HepG2 (cell line): ENCODE data around the gene SLC7A4. TPM values are rescaled to one million over a fixed set of nuclear protein-coding genes. Genes with fewer than 3 reads are reported as not detected.

Source experiments
- ATAC-seq: fragments of 200-7000 bp; cut with Tn5 transposase; 3 replicates; pipeline ENCODE4 v1.9.1; 2020; ENCODE audit warnings: mild to moderate bottlenecking, moderate library complexity
- BruUV-seq: library from RNA; stranded (reverse); fragments of 400-500 nt; replicated peaks from 2 replicates; lab custom pipeline; 2021; lab: Mats Ljungman, UMichigan
- CTCF ChIA-PET: fragments of 300-600 bp; formaldehyde crosslinking; extraction: SDS; loops from one replicate; lab custom pipeline; 2021; ENCODE audit warnings: low total read pairs, inconsistent platforms, low intra/inter-chr PET ratio; lab: Yijun Ruan, JAX
- POLR2A ChIA-PET: fragments of 350-600 bp; sonication (Branson Sonifier 250); formaldehyde crosslinking; loops from one replicate; lab custom pipeline; 2020; ENCODE audit warnings: antibody characterized with exemption, inconsistent platforms; lab: Yijun Ruan, JAX
- DNase-seq: peaks from one replicate; pipeline ENCODE4 v3.0.0-alpha.2; 2015; ENCODE audit warnings: low spot score
- FAIRE-seq: peaks from 3 replicates; lab custom pipeline; 2011; peaks lifted over from hg19 to GRCh38; lab: Jason Lieb, UNC
- H2AFZ ChIP-seq: one replicate; pipeline ENCODE4 v1.6.1; 2011; ENCODE audit warnings: low read length, inconsistent platforms
- H3K27ac ChIP-seq: fragments of 300-600 bp; 3 replicates; pipeline ENCODE4 v1.8.0; 2011; ENCODE audit warnings: mixed run types, mild to moderate bottlenecking, mixed read lengths, low read length, inconsistent platforms; ENCODE audit not compliant: insufficient read depth; ENCODE audit errors: extremely low read length
- H3K27me3 ChIP-seq, 2 experiments: fragments of 200-600 bp in 1 of 2; 2 replicates in 1 of 2; 3 replicates in 1 of 2; pipeline versions ENCODE4 v1.6.0 to v1.8.0; 2011; ENCODE audit warnings: low read length in 2 of 2, mild to moderate bottlenecking in 2 of 2, moderate library complexity in 2 of 2, inconsistent platforms in 1 of 2; ENCODE audit not compliant: insufficient read depth in 2 of 2, control insufficient read depth in 1 of 2
- H3K36me3 ChIP-seq, 2 experiments: fragments of 200-600 bp in 1 of 2; replicated peaks in 1 of 2; 2 replicates in 1 of 2; 3 replicates in 1 of 2; pipeline versions ENCODE4 v1.5.1 to v1.8.0; 2011; ENCODE audit warnings: low read length in 2 of 2, inconsistent platforms in 1 of 2; ENCODE audit not compliant: insufficient read depth in 2 of 2, control insufficient read depth in 1 of 2
- H3K4me1 ChIP-seq: 2 replicates; pipeline ENCODE4 v1.5.1; 2012; ENCODE audit warnings: low read length, inconsistent platforms; ENCODE audit not compliant: insufficient read depth
- H3K4me2 ChIP-seq: 2 replicates; pipeline ENCODE4 v1.6.0; 2011; ENCODE audit warnings: low read depth, low read length, inconsistent platforms
- H3K4me3 ChIP-seq, 3 experiments: fragments of 200-600 bp in 1 of 3; sonication (generic), shearing (Covaris generic) in 1 of 3; replicated peaks in 1 of 3; 2 replicates each; pipeline ENCODE4 v1.5.1; 2011 to 2016; ENCODE audit warnings: low read length in 3 of 3, inconsistent platforms in 2 of 3, low read depth in 2 of 3, mild to moderate bottlenecking in 2 of 3, control low read depth in 1 of 3, mixed read lengths in 1 of 3; ENCODE audit not compliant: insufficient read depth in 1 of 3
- H3K79me2 ChIP-seq: one replicate; pipeline ENCODE4 v1.6.1; 2011; ENCODE audit warnings: low read length, inconsistent platforms; ENCODE audit not compliant: insufficient read depth
- H3K9ac ChIP-seq: 2 replicates; pipeline ENCODE4 v1.6.0; 2011; ENCODE audit warnings: mild to moderate bottlenecking, low read depth, low read length, inconsistent platforms; ENCODE audit not compliant: insufficient read depth
- H3K9me3 ChIP-seq: 2 replicates; pipeline ENCODE4 v1.5.1; 2012; ENCODE audit warnings: mild to moderate bottlenecking, low read length
- H4K20me1 ChIP-seq: 2 replicates; pipeline ENCODE4 v1.6.0; 2011; ENCODE audit warnings: inconsistent platforms, mild to moderate bottlenecking, low read length, moderate library complexity; ENCODE audit not compliant: insufficient read depth
- DPF2 ChIP-seq: sonication (generic); formaldehyde crosslinking; IDR thresholded peaks from 2 replicates; pipeline ENCODE4 v1.4.0; 2020; ENCODE audit warnings: mild to moderate bottlenecking, low read depth, missing genetic modification reagents, borderline replicate concordance
- ELF3 ChIP-seq: IDR thresholded peaks from 2 replicates; pipeline ENCODE4 v1.6.1; 2016; ENCODE audit warnings: missing genetic modification reagents, missing compliant biosample characterization
- EP300 ChIP-seq, 3 experiments: sonication (generic) in 1 of 3; formaldehyde crosslinking in 1 of 3; IDR thresholded peaks; 2 replicates each; pipeline versions ENCODE4 v1.5.1 to v1.6.1; 2011 to 2020; ENCODE audit warnings: low read depth in 2 of 3, low read length in 2 of 3, borderline replicate concordance in 1 of 3, improper control_type of control experiment in 1 of 3, mild to moderate bottlenecking in 1 of 3, missing genetic modification reagents in 1 of 3, moderate library complexity in 1 of 3
- ERF ChIP-seq: IDR thresholded peaks from 2 replicates; pipeline ENCODE4 v1.6.1; 2018; ENCODE audit warnings: missing biosample characterization, missing genetic modification reagents
- ETV5 ChIP-seq: IDR thresholded peaks from 2 replicates; pipeline ENCODE4 v1.6.1; 2018; ENCODE audit warnings: missing biosample characterization, missing genetic modification reagents, inconsistent platforms, borderline replicate concordance
- HOXA3 ChIP-seq: sonication (generic); formaldehyde crosslinking; IDR thresholded peaks from 2 replicates; pipeline ENCODE4 v1.5.0; 2020; ENCODE audit warnings: missing genetic modification reagents
- KAT8 ChIP-seq: IDR thresholded peaks from 2 replicates; pipeline ENCODE4 v1.6.1; 2016; ENCODE audit warnings: missing genetic modification reagents, missing compliant biosample characterization
- NONO ChIP-seq, 2 experiments: fragments of 450-650 bp in 1 of 2; sonication (generic) in 1 of 2; formaldehyde crosslinking in 1 of 2; IDR thresholded peaks in 1 of 2; conservative IDR thresholded peaks in 1 of 2; 2 replicates each; pipeline versions ENCODE4 v1.6.1 to v1.8.0; 2017 to 2022; ENCODE audit warnings: mild to moderate bottlenecking in 1 of 2, missing genetic modification reagents in 1 of 2, moderate library complexity in 1 of 2
- NR2F6 ChIP-seq, 2 experiments: IDR thresholded peaks; 2 replicates each; pipeline ENCODE4 v1.6.1; 2016; ENCODE audit warnings: antibody characterized with exemption in 1 of 2, mild to moderate bottlenecking in 1 of 2
- PPARG ChIP-seq: conservative IDR thresholded peaks from 2 replicates; pipeline ENCODE4 v1.6.1; 2016; ENCODE audit warnings: missing biosample characterization, missing genetic modification reagents
- REXO4 ChIP-seq: sonication (generic); formaldehyde crosslinking; IDR thresholded peaks from 2 replicates; pipeline ENCODE4 v1.8.0; 2022; ENCODE audit warnings: missing genetic modification reagents, mild to moderate bottlenecking, borderline replicate concordance
- RXRA ChIP-seq: sonication (generic); formaldehyde crosslinking; IDR thresholded peaks from 2 replicates; pipeline ENCODE4 v1.5.1; 2020; ENCODE audit warnings: missing genetic modification reagents
- SAP130 ChIP-seq: IDR thresholded peaks from 2 replicates; pipeline ENCODE4 v1.6.1; 2016; ENCODE audit warnings: low read depth
- TEAD3 ChIP-seq: optimal IDR thresholded peaks from 2 replicates; pipeline ENCODE3; 2016; ENCODE audit warnings: borderline replicate concordance
- TFAP4 ChIP-seq: sonication (generic); IDR thresholded peaks from 2 replicates; pipeline ENCODE4 v1.6.1; 2016; ENCODE audit warnings: low read depth, borderline replicate concordance
- THAP11 ChIP-seq: IDR thresholded peaks from 2 replicates; pipeline ENCODE4 v1.6.1; 2016; ENCODE audit warnings: missing biosample characterization, missing genetic modification reagents
- ZNF292 ChIP-seq: sonication (generic); formaldehyde crosslinking; IDR thresholded peaks from 2 replicates; pipeline ENCODE4 v1.8.1; 2022; ENCODE audit warnings: mild to moderate bottlenecking, low read depth, missing genetic modification reagents, borderline replicate concordance
- ZNF460 ChIP-seq: sonication (generic); formaldehyde crosslinking; IDR thresholded peaks from 2 replicates; pipeline ENCODE4 v1.5.1; 2020; ENCODE audit warnings: missing genetic modification reagents, mild to moderate bottlenecking, borderline replicate concordance
- ZNF550 ChIP-seq: sonication (generic); formaldehyde crosslinking; IDR thresholded peaks from 2 replicates; pipeline ENCODE4 v1.4.0; 2020; ENCODE audit warnings: mild to moderate bottlenecking, missing genetic modification reagents, borderline replicate concordance
- ZNF563 ChIP-seq: sonication (generic); formaldehyde crosslinking; IDR thresholded peaks from 2 replicates; pipeline ENCODE4 v1.8.0; 2022; ENCODE audit warnings: mild to moderate bottlenecking, moderate library complexity, missing genetic modification reagents
- ZNF614 ChIP-seq: IDR thresholded peaks from 2 replicates; pipeline ENCODE4 v1.6.1; 2018; ENCODE audit warnings: missing biosample characterization, missing genetic modification reagents, inconsistent platforms, borderline replicate concordance
- ZNF746 ChIP-seq: sonication (generic); formaldehyde crosslinking; IDR thresholded peaks from 2 replicates; pipeline ENCODE4 v1.8.0; 2022; ENCODE audit warnings: mild to moderate bottlenecking, missing genetic modification reagents
- ZNF792 ChIP-seq: IDR thresholded peaks from 2 replicates; pipeline ENCODE4 v1.6.1; 2016
- WGBS: methylation state at CpG from one replicate; pipeline ENCODE4 v1.1.6; 2017; ENCODE audit warnings: low lambda C conversion rate; 5-methylcytosine and 5-hydroxymethylcytosine counted together
- in situ Hi-C: cut with HindIII; loops from 2 replicates; pipeline ENCODE4 v1.10.0; 2017; ENCODE audit warnings: low pct_unique_long_range_greater_than_20kb; ENCODE audit not compliant: extremely low pct_ligation_motif_present
- intact Hi-C: fragments of 100-400 bp; cut with micrococcal nuclease; formaldehyde crosslinking; loops from one replicate; pipeline ENCODE4 v1.10.0; 2022; ENCODE audit not compliant: unreplicated experiment
- polyA plus RNA-seq, 8 experiments: library from polyadenylated mRNA; depleted of rRNA in 3 of 8; stranded (reverse) in 7 of 8; unstranded in 1 of 8; fragments of >200 nt; fragmentation: Illumina TruSeq in 4 of 8; extraction: Trizol in 4 of 8; gene quantifications; 2 replicates each; pipeline versions ENCODE4 v1.2.1 to v1.2.3, GENCODE V29; 2011 to 2016; ENCODE audit warnings: low read depth in 4 of 8, missing spikeins in 1 of 8, mixed read lengths in 1 of 8; ENCODE audit not compliant: insufficient read depth in 1 of 8
- total RNA-seq, 5 experiments: library from RNA; depleted of rRNA; stranded (reverse); fragments of >200 nt; fragmentation: Illumina TruSeq; extraction: Trizol; gene quantifications; 2 replicates each; pipeline ENCODE4 v1.2.3, GENCODE V29; 2016; ENCODE audit warnings: low read depth in 1 of 5

The SLC7A4 gene
- total and polyA plus RNA-seq, 2 of the 13 experiments (the other 11 are each of a cell fraction or from before 2014, with no cell fraction given): not detected

- ATAC-seq (peak; percentile 91), FAIRE-seq (peak; percentile 90)
- in situ Hi-C loops: no loop called here
- TF ChIP-seq ZNF550 (CRISPR knock-in tag): no peak
- TF ChIP-seq ETV5 (CRISPR knock-in tag): peak; percentile 90
- TF ChIP-seq REXO4 (CRISPR knock-in tag): no peak
- TF ChIP-seq EP300 (IDR thresholded peaks at IDR 0.05; ENCODE audit: low read depth in 2 of 2, low read length in 2 of 2): peak in 1 of 2 experiments; percentile 8; a peak in 1 of 4 replicates
- TF ChIP-seq EP300 (CRISPR knock-in tag; IDR thresholded peaks at IDR 0.05; ENCODE audit: borderline replicate concordance): no peak
- TF ChIP-seq HOXA3 (CRISPR knock-in tag): peak; percentile 30; the same call in 1 of the 2 replicates
- no peak for TF ChIP-seq NONO (IDR thresholded peaks at IDR 0.05)
- peak; percentile 58 for TF ChIP-seq NONO (CRISPR knock-in tag; conservative IDR thresholded peaks at IDR 0.05)
- TF ChIP-seq ZNF563: 0 out of 2 replicates have a peak, but pooled peaks have one; percentile 18
- TF ChIP-seq SAP130 (CRISPR knock-in tag): peak; percentile 87
- TF ChIP-seq ZNF460 (CRISPR knock-in tag): peak; percentile 67; the same call in 1 of the 2 replicates
- 0 out of 2 replicates have a peak, but pooled peaks have one; percentile 25 for TF ChIP-seq ZNF614 (CRISPR knock-in tag)
- peak; percentile 75 for TF ChIP-seq ZNF292 (CRISPR knock-in tag)
- peak; percentile 30; the same call in 1 of the 2 replicates for TF ChIP-seq ELF3
- TF ChIP-seq TEAD3 (CRISPR knock-in tag): peak; percentile 48
- TF ChIP-seq ZNF792 (CRISPR knock-in tag): 0 out of 2 replicates have a peak, but pooled peaks have one; percentile 49
- TF ChIP-seq TFAP4: peak; percentile 89; the same call in 1 of the 2 replicates
- TF ChIP-seq RXRA: peak; percentile 71; the same call in 1 of the 2 replicates
- peak; percentile 51; the same call in 1 of the 2 replicates for TF ChIP-seq KAT8 (CRISPR knock-in tag)
- peak; percentile 96 for TF ChIP-seq ZNF746 (CRISPR knock-in tag)
- peak; percentile 94 for TF ChIP-seq NR2F6 (IDR thresholded peaks at IDR 0.05)
- peak; percentile 96 for TF ChIP-seq NR2F6 (CRISPR knock-in tag; IDR thresholded peaks at IDR 0.05)
- 0 out of 2 replicates have a peak, but pooled peaks have one; percentile 39 for TF ChIP-seq DPF2 (CRISPR knock-in tag)
- 0 out of 2 replicates have a peak, but pooled peaks have one; percentile 13 for TF ChIP-seq THAP11 (CRISPR knock-in tag)
- 0 out of 2 replicates have a peak, but pooled peaks have one; percentile 27 for TF ChIP-seq ERF (CRISPR knock-in tag)
- TF ChIP-seq PPARG (CRISPR knock-in tag): 0 out of 2 replicates have a peak, but pooled peaks have one; percentile 9
These were observed 17.5 kb downstream of the SLC7A4 start, which contains the start of gene P2RX6 for GRCh38 chr22:21014726-21015465. Gene P2RX6 (plus strand): TSS chr22:21015165. CDS start chr22:21015175, 10 bp downstream.

More at GRCh38 chr22:21014726-21015465, 17.5 kb downstream of the SLC7A4 start, which contains the start of gene P2RX6:
- Histone ChIP-seq H3K27me3 (peaks cover 0 to 9% of the 10 kb centered on the region in 2 experiments; a peak in 1 of 5 replicates), H3K9me3 (no peaks in the 10 kb centered on the region), H3K79me2 (no peaks in the 10 kb centered on the region), H3K4me2 (peak within 1 kb of the TSS; percentile 85), H3K9ac (peak within 1 kb of the TSS; percentile 56), H4K20me1 (no peaks in the 10 kb centered on the region), H3K4me3 (peak within 1 kb of the TSS; percentile 40 to 67 (median 45); a peak in 5 of 6 replicates), H2AFZ (no peak within 1 kb of the TSS), H3K36me3 (no peaks in the 10 kb centered on the region), H3K27ac (no peak within 1 kb of the TSS), H3K4me1 (peaks cover 51% of the 10 kb centered on the region)
- ChIA-PET CTCF (no interaction called here), POLR2A (interaction anchor here (1.1 to 3.4 kb wide), 6 partner anchors 12 to 64 kb away, joined by 3 to 31 read pairs (median 5); partner anchors contain the start of genes LZTR1 and THAP7)
- intact Hi-C loops: no loop called here
- BruUV-seq: no TSS peak
- DNase-seq: peak; percentile 78
- 15% methylated on average over 10 of the region's 12 CpGs for WGBS
